ENCODE results near the gene GALNTL6. TPM values are rescaled to one million over a fixed set of nuclear protein-coding genes. Genes with fewer than 3 reads are reported as not detected.

Gene GALNTL6
- total RNA-seq, 1 experiment from 2014 or later = not detected

- no peak overlapping the region for H3K56ac ChIP-seq (ENCODE audit: insufficient read length, low read depth, low read length)
- no peak overlapping the region for H3K27ac ChIP-seq (ENCODE audit: insufficient read length, low read depth, low read length)
- H3K9me3 ChIP-seq (ENCODE audit: control insufficient read depth, low read depth, low read length) = no peaks in the 10 kb centered on the region
- H2AFZ ChIP-seq (ENCODE audit: low read length) = no peak overlapping the region
- H2BK20ac ChIP-seq (ENCODE audit: low read depth, low read length, poor library complexity, severe bottlenecking) = no peak overlapping the region
- Mint-ChIP-seq H3K27me3 (ENCODE audit: low read depth) (no peaks in the 10 kb centered on the region), H3K9me3 (peaks cover 0 to 16% of the 10 kb centered on the region in 2 experiments; a peak in 3 of 5 replicates), H3K36me3 (ENCODE audit: insufficient read depth in 1 of 3, low read depth in 3 of 3) (peaks cover 0 to 4% (median 0%) of the 10 kb centered on the region in 3 experiments; a peak in 1 of 7 replicates), H3K4me3 (no peak overlapping the region), H3K27ac (no peak overlapping the region), H3K4me1 (no peaks in the 10 kb centered on the region)
- no peak overlapping the region for H2AK5ac ChIP-seq (ENCODE audit: insufficient read length, low read length)
- H4K91ac ChIP-seq (ENCODE audit: insufficient read length, low read depth, low read length) = no peak overlapping the region
- H3K79me2 ChIP-seq (ENCODE audit: insufficient read depth, low read length) = no peaks in the 10 kb centered on the region
- H2BK5ac ChIP-seq (ENCODE audit: insufficient read length, low read length) = no peak overlapping the region
- H3K9ac ChIP-seq (ENCODE audit: extremely low read depth, insufficient read length, low read length) = no peak overlapping the region
- no peak overlapping the region for H2BK15ac ChIP-seq (ENCODE audit: low read depth, low read length)
- no peak overlapping the region for H3K18ac ChIP-seq (ENCODE audit: insufficient read length, low read depth, low read length)
- no peak for DNase-seq
- no peak overlapping the region for H3T11ph ChIP-seq (ENCODE audit: low read length)
- no peak overlapping the region for H4K5ac ChIP-seq (ENCODE audit: insufficient read length, low read depth, low read length)
- no peak overlapping the region for H3K4me2 ChIP-seq (ENCODE audit: insufficient read depth, insufficient read length, low read length)
- no peak overlapping the region for H3K4ac ChIP-seq (ENCODE audit: low read depth, low read length)
- no peaks in the 10 kb centered on the region for H4K20me1 ChIP-seq (ENCODE audit: control insufficient read depth, insufficient read depth, insufficient read length)
- TF ChIP-seq CTCF (conservative IDR thresholded peaks at IDR 0.05) = no peak
- no peaks in the 10 kb centered on the region for H3K27me3 ChIP-seq (ENCODE audit: insufficient read depth, low read length)
- no peak overlapping the region for H3K14ac ChIP-seq (ENCODE audit: insufficient read depth, low read length)
- no peak overlapping the region for H2BK12ac ChIP-seq (ENCODE audit: insufficient read length, low read depth, low read length)
- no peaks in the 10 kb centered on the region for H3K79me1 ChIP-seq (ENCODE audit: insufficient read depth, low read depth, low read length, poor library complexity, severe bottlenecking)
- H3K23ac ChIP-seq (ENCODE audit: insufficient read length, low read depth, low read length) = no peak overlapping the region
- no peak overlapping the region for H4K8ac ChIP-seq (replicated peaks; ENCODE audit: insufficient read length, low read depth, low read length)
- no peak overlapping the region for H2BK120ac ChIP-seq (ENCODE audit: low read depth, low read length, poor library complexity, severe bottlenecking)
- no CpG with 5 or more reads among the region's 1 CpG for WGBS (ENCODE audit: extremely low coverage, insufficient read length, low lambda C conversion rate)
- no peaks in the 10 kb centered on the region for H3K4me1 ChIP-seq (ENCODE audit: insufficient read depth, low read length)
- no peaks in the 10 kb centered on the region for H3K23me2 ChIP-seq (ENCODE audit: insufficient read length, low read depth, low read length, poor library complexity, severe bottlenecking)
Measured at GRCh38 chr4:172305698-172306097, 492.5 kb downstream of the GALNTL6 start.
